Endothelial cell of umbilical vein (primary cell): ENCODE data around the gene SPINT4.

ENCODE experiments used
- POLR2A ChIP-seq: IDR thresholded peaks from 2 replicates; pipeline ENCODE4 v1.6.1; 2012; ENCODE audit warnings: low read depth, mild to moderate bottlenecking, control low read depth, low read length
- POLR2AphosphoS5 ChIP-seq: IDR thresholded peaks from 2 replicates; pipeline ENCODE4 v1.6.1; 2012; ENCODE audit warnings: low read depth, mild to moderate bottlenecking, control low read depth, low read length, moderate library complexity; ENCODE audit not compliant: insufficient read depth
- TF ChIP-seq, protein P1 (sequence below), 2 donors: IDR thresholded peaks; 1 replicate in 1 of 2; 2 replicates in 1 of 2; pipeline ENCODE4 v1.5.1; 2011; ENCODE audit warnings: low read length in 2 of 2, mild to moderate bottlenecking in 2 of 2, moderate library complexity in 2 of 2, control low read depth in 1 of 2, inconsistent platforms in 1 of 2, low read depth in 1 of 2; ENCODE audit not compliant: insufficient read depth in 1 of 2; ENCODE audit errors: extremely low read depth in 1 of 2

DNA sequence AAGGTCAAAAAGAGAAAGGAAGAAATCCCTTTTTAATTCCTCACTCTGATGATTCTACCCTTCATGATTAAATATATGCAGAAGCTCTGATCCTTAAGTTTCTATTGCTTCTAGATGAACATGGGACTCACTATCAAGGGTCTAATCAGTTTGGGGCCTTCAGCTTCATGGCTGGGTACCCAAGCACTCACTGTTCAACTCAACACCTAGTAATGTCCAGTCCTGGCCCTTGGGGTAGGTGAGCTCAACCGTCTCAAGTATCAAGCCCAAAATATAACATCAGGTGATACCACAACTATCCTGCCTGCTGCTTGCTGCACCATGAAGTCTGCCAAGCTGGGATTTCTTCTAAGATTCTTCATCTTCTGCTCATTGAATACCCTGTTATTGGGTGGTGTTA is at the start of gene SPINT4:
- TF ChIP-seq, protein P1, sequence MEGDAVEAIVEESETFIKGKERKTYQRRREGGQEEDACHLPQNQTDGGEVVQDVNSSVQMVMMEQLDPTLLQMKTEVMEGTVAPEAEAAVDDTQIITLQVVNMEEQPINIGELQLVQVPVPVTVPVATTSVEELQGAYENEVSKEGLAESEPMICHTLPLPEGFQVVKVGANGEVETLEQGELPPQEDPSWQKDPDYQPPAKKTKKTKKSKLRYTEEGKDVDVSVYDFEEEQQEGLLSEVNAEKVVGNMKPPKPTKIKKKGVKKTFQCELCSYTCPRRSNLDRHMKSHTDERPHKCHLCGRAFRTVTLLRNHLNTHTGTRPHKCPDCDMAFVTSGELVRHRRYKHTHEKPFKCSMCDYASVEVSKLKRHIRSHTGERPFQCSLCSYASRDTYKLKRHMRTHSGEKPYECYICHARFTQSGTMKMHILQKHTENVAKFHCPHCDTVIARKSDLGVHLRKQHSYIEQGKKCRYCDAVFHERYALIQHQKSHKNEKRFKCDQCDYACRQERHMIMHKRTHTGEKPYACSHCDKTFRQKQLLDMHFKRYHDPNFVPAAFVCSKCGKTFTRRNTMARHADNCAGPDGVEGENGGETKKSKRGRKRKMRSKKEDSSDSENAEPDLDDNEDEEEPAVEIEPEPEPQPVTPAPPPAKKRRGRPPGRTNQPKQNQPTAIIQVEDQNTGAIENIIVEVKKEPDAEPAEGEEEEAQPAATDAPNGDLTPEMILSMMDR (IDR thresholded peaks at IDR 0.05; ENCODE audit: extremely low read depth in 1 of 2, insufficient read depth in 1 of 2, low read depth in 1 of 2, low read length in 2 of 2) = no peak
- TF ChIP-seq POLR2AphosphoS5 (no peak), POLR2A (no peak)
